Dermis microvascular lymphatic vessel endothelial cell (primary cell): Measurements from ENCODE around the gene APPBP2. TPM values are rescaled to one million over a fixed set of nuclear protein-coding genes. Genes with fewer than 3 reads are reported as not detected.
"Not testable (repeated sequence)": the region's sequence is repeated elsewhere in the genome, so short reads cannot be mapped to it uniquely, and the experiment has no call there.

ENCODE experiments used
- DNase-seq, 2 donors: peaks; one replicate each; pipeline versions ENCODE4 v3.0.0 to v3.0.0-alpha.2; 2010; ENCODE audit warnings: low read depth in 2 of 2
- total RNA-seq: library from RNA; depleted of rRNA; stranded (reverse); fragments of >200 nt; gene quantifications from 2 replicates; pipeline ENCODE4 v1.2.1, GENCODE V29; 2014

The APPBP2 gene, protein sequence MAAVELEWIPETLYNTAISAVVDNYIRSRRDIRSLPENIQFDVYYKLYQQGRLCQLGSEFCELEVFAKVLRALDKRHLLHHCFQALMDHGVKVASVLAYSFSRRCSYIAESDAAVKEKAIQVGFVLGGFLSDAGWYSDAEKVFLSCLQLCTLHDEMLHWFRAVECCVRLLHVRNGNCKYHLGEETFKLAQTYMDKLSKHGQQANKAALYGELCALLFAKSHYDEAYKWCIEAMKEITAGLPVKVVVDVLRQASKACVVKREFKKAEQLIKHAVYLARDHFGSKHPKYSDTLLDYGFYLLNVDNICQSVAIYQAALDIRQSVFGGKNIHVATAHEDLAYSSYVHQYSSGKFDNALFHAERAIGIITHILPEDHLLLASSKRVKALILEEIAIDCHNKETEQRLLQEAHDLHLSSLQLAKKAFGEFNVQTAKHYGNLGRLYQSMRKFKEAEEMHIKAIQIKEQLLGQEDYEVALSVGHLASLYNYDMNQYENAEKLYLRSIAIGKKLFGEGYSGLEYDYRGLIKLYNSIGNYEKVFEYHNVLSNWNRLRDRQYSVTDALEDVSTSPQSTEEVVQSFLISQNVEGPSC
- total RNA-seq, result 27.8 and 29.7 TPM in 2 replicates

DNA sequence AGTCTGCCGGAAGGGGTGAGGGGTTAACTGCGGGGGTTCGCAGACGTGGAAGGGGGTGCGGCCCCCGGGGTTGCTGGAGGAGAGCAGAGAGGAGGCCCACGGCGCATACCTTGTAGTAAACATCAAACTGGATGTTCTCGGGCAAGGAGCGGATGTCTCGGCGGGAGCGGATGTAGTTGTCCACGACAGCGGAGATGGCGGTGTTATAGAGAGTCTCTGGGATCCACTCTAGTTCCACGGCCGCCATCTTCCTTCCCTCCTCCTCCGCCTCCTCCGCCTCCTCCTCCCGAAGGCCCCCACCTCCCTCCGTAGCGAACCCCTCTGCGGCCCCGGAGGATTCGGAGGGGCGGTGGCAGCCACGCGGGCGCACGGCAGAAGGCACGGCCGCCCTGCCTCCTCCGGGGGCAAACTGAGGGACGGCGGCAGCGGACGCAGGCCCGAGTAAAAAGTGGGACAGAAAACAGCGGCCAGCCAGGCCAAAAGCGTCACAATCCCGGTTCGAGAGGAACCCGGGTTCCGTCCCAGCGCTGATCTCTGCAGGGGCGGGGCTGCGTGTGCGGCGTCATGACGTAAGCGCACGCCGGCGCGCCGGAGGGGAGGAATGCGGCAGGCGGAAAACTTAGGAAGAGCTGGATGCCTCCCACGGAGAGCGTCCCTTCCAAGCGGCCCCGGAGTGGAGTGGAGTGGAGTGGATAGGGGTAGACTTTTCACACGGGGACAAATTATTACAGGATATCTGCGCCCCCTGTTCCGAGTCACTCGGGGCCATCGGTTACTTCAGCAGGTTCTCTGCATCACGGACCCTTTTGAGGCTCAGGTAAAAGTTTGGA is at the start of gene APPBP2:
Gene APPBP2 (minus strand): TSS at position 558 of the 830 bp plus-strand sequence. CDS start 311 bp downstream, at position 247.
- DNase-seq, result peak; percentile 75 to 91

DNA sequence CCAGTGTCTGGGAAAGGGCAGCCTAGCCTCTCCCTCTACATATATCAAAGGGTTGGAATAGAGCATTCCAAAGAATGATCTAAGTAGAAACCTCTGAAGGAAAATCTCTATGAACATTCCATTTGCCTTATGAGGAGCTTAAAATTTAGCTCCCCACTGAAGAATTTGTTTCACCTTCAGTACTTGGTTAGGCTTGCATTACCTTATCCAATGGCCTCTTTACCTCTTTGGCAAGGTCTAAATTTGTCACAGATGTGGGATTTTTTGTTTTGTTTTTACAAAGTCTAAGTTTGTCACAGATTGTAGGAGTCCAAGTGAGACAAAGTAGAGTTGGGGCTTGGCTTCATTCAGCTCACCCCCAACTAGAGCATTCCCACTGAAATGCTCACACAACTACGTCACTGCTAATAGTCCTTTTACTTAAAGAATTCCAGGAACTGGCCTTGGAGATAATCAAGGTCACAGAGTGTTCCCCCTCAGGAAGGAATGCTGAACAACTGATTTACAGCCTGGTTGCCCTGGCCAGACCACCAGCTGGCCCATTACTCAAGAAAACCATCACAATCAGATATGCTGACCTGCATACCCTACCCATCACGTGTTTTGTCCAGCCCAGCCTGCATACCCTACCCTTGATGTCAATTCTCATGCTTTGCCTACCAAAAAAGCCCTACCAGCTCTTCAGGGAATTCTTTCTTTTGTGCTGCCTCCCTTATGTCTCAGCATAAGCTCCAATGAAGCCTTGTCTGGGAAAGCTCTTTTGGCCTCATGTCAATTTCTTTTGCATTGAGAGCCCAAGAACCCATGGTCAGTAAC is 47.4 kb upstream of the APPBP2 start:
- DNase-seq, result peak in 1 of 2 donors; percentile 94

DNA sequence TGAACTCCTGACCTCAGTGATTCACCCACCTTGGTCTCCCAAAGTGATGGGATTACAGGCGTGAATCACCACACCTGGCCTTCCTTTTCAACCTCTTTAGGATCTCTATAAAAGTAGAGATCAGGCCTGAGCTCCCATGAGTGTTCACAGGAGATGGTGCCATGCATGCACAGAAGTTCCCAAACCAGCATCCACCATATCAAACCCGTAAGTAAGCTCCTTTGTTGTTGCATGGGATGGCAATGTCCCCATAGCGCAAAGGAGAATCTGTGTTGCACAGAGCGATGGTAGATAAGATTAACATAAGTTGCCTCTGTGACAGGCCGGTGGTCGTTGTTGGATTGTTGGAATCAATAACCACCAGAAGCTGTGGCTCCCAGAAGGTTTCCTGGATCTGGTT is 39.2 kb upstream of the APPBP2 start:
- no peak for DNase-seq

DNA sequence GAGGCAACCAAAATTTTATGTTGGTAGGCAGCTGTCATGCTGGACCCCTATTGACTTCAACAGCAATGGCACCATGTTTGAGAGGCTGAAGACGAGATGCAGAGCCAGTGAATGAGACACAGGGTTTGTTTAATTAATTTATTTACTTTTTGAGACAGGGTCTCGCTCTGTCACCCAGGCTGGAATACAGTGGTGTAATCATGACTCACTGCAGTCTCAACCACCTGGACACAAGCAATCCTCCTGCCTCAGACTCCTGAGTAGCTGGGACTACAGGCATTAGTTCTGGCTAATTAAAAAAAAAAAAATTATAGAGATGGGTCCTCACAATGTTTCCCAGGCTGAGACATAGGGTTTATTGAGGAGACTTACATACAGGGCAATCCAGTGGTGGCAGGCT is 37.7 kb upstream of the APPBP2 start:
- no peak for DNase-seq

DNA sequence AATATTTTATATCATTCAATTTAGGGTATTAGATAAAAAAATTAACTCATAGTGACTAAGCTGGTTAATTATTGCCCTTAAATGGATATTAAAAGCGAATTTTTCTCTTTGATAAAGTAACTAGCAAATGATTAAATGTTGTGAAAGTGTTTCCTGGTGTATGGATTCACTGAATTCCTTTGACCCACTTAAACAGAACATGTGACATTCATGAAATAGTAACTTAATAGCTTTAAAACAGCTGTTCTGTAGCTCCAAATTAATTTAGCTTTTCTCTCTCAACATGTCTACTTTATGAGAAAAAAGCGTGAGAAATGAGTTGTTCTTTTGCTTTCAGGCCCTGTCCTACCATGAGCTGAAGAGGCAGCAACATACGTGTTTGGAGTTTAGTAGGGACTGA is 36.4 kb upstream of the APPBP2 start:
- no peak for DNase-seq

DNA sequence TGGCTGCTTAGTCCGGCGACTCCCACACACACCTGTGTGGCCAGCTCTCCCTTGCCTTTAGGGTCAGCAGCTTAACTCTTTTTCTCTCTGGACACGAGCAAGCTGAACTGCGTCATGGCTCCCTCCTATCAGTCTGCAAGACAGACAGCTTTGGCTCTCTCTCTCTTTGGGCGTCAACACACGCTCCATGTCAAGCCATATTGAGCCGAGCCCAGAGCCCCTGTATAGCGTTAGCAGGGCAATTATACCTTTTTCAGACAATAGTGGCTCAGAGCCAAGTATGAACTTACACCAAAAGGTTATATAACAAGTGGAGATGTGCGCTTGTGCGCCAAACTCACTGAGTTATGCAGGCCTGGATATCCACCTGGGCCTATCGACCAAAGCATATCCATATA is 34.8 kb upstream of the APPBP2 start:
- DNase-seq, result no peak

DNA sequence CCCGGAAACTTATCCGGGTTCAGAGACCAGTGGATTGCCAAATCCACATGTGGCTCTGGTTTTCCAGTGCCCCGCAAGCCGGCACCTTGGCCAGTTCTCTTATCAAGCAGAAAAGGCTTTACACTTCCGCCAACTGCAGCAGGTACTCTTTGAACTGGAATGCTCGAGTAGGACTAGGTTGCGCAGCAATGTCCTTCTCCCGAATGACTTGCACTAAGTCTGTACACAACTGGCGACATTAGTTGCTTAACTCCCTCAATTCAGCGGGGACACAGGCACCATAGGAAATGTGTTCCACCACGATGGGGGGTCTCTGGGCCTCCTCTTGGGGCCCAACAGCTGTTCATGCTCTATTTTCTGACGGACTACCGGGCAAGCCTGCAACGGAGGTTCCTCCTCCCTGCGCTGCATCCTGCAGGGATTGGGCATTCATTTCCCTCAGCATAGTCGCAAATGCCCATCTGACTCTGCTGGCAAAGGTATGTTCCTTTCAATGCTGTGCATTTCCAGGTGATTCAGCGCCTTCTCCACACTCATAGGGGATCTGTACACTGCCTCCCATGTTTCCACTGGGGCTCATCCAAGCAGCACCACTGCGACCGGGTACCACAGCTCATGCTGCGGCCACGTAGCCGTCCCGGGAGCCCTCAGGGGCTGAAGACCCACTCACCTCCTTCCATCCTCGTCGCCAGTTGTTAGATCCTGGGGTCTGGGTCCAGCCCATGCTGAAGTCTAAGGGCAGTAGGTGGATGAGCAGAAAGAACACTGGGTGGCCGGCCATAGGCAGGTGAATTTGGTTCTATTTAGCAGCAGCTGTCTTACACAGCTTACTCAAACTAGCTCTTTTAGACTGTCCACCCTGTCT is 34.2 kb upstream of the APPBP2 start:
- DNase-seq, result no peak

DNA sequence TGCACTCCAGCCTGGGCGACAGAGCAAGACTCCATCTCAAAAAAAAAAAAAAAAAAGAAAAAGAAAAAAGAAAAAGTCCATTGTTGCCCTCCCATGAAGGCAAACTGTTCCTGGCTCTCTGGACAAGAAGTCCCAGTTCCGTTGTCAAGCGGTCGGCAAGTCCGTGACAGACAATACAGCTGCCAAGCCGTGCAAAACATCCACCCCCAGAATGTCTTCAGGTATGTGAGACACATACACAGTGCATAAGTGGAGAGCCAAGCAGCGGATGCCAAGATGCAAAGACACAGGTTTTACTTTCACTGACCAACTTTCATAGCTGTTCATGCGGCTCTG is 33.6 kb upstream of the APPBP2 start:
- no peak for DNase-seq

DNA sequence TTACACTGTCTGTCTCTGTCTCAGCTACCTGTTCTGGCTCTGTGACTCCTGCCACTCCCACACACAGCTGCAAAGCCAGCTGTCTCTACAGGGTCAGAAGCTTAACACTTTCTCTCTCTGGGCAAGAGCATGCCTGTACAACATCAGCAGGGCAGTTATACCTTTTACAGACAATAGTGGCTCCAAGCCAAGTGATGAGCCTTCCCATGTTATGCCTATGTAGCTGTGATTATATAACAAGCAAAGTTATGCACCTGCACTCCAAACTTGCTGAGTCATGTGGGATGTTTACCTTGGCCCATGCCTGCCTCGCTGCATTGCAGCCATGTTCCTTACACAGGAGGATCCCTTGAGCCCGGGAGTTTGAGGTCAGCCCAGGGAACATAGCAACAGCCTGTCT is 31.8 kb upstream of the APPBP2 start:
- peak in 1 of 2 donors; percentile 33 for DNase-seq

DNA sequence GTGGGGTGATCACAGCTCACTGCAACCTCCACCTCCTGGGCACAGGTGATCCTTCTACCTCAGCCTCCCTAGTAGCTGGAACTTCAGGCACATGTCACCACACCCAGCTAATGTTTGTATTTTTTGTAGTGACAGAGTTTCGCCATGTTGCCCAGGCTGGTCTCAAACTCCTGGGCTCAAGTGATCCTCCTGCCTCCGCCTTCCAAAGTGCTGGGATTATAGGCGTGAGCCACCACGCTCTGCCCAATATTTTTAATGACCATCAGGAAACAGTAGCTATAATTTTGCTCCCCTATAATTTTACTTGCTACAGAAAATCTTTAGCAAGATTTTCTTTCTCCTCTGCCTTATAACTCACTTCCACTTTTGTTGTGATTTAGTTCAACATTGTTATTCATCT is 29.7 kb upstream of the APPBP2 start:
- no peak for DNase-seq

DNA sequence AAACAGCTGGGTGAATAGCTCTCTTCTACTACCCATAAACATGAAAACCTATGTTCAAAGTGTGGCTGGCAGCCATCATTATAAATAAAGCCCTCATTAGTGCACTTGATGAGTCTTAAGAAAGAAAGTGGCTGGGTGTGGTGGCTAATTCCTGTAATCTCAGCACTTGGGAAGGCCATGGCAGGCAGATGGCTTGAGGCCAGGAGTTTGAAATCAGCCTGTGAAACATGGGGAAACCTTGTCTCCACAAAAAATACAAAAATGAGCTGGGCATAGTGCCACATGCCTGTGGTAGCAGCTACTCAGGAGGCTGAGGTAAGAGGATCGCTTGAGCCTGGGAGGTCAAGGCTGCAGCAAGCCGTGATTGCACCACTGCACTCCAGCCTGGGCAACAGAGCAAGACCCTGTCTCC is 28.3 kb upstream of the APPBP2 start:
- DNase-seq, result no peak

DNA sequence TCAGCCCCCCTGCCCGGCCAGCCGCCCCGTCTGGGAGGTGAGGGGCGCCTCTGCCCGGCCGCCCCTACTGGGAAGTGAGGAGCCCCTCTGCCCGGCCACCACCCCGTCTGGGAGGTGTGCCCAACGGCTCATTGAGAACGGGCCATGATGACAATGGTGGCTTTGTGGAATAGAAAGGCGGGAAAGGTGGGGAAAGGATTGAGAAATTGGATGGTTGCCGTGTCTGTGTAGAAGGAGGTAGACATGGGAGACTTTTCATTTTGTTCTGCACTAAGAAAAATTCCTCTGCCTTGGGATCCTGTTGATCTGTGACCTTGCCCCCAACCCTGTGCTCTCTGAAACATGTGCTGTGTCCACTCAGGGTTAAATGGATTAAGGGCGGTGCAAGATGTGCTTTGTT is 26.2 kb upstream of the APPBP2 start:
- not testable (repeated sequence) for DNase-seq

DNA sequence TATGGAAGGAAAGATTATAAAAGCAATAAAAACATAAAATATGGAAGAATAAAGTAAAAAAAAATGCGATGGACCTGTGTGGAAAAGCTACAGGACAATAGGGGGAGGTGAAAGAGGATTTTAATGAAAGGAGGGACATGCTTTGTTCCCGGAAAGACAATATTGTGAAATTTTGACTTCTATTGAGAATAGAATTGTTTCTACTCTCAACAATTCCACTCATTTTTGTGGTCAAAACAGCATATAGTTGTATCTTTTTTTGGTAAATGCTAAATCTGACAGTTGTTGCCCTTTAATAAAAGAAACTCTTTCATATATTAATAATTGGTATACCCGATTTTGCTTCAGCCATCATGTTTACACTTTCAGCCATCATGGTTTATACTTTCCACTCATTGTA is 22.9 kb upstream of the APPBP2 start:
- DNase-seq, result no peak

DNA sequence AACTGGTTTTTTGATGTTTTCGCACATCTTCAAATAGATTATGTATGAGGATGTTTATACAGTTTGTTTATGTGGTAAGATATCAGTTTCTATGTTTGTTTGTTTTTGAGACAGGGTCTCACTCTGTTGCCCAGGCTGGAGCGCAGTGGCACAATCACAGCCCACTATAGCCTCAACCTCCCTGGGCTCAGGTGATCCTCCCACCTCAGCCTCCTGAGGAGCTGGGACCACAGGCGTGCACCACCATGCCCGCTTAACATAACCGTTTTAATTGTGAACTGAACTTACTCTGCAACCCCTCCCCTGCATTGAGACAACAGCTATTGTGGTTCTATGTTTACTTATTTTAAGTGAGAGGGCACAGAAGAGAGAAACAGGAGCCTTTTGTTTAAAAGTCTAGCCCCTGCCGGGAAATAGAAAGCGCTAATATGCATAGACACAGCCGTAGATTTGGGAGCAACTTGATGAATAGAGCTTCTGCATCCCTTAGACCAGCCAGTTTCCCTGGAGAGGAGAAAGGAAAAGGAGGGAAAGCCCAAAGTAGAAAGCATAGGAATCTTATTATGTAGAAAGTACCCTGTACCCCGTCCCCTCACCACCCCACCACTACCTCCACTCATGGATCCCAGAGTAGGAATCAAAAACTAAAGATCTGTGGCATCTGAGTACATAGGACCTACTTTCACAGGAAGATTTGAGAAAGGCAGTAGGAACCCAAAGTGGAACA is 19.6 kb upstream of the APPBP2 start:
- no peak for DNase-seq

DNA sequence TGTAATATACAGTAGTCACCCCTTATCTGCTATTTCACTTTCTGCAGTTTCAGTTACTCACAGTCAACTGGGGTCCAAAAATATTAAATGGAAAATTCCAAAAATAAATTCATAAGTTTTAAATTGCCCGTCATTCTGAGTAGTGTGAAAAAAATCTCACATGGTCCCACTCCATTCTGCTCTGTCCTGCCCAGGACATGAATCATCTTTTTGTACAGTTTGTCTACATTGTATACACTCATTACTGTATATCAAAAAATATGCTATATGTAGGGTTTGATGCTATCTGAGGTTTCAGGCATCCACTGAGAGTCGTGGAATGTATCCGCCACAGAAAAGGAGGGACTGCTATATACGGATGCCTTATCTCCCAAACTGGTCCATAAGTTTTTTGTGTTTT is 16.0 kb upstream of the APPBP2 start:
- no peak for DNase-seq

DNA sequence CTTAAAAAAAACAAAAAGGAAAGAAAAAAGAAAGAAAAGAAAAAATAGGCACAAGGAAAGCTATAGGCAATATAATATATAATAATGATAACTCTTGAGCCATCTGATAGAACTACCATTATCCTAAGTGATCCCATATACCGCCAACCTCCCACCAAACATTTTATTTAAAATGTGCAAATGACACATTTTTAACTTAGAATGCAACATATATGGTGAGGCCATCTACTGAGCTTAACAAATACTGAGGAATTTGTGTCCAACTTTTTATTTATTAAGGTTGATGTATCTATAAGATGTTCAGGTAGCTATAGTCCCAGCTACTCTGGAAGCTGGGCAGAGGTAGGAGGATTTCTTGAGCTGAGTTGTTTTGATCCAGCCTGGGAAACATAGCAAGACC is 14.4 kb upstream of the APPBP2 start:
- DNase-seq, result no peak

DNA sequence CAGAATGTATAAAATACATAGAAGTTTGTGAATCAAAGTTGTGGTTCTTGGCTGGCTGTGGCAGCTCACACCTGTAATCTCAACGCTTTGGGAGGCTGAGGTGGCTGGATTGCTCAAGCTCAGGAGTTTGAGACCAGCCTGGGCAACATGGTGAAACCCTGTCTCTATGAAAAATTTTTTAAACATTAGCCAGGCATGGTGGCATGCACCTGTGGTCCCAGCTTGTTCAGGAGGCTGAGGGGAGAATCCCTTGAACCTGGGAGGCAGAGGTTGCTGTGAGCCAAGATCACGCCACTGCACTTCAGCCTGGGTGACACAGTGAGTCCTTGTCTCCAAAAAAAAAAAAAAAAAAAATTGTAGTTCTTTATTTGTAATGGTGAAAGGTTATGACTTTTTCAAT is 13.8 kb upstream of the APPBP2 start:
- DNase-seq, result no peak

DNA sequence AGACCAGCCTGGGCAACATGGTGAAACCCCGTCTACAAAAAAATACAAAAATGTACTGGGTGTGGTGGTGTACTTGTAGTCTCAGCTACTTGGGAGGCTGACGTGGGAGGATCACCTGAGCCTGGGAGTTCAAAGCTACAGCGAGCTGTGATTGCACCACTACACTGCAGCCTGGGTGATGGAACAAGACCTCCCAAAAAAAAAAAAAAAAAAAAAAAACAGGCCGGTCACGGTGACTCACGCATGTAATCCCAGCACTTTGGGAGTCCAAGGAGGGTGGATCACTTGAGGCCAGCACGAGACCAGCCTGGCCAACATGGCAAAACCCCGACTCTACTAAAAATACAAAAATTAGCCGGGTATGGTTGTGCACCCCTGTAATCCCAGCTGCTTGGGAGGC is 12.7 kb upstream of the APPBP2 start:
- no peak for DNase-seq

DNA sequence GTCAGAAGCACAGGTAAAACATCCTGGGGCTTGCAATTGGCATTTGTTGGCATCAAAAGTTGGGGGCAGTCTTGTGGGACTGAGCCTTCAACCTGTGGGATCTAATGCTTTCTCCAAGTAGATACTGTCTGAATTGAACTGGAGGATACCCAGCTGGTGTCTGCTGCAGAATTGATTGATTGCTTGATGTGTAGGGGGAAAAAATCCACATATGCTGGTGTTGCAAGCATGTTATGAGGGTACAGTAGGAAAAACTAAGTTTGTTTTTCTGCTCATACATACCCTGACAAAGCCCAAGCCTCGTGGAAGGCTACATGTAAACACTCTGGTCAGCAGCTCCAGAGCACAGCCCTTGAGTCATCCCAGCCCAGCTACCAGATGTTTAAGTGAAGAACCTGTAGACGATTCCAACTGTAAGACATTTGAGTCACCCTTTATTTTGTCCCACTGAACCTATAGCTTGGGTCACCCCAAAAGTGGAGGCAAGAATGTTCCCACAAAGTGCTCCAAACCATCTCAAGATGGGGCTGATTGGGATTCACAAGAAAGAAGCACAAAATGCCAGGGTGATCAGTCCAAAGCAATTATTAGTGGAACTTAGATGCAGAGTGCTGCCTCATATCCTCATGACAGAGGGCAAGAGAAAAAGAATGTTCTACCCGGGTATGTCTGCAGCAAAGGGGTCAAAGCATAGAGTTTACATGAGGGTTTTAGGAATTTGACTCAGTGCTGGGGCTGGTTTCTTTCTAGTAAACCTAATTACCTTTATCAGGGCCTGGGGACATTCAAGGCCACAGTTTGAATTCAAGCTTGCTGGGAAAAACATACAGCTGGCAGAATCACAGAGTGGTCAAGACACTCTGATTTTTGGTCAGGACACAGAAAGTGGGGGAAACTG is 9.6 kb upstream of the APPBP2 start:
- DNase-seq, result no peak
